ENCODE data around the gene LRRC75A.
A peak's percentile ranks its signal among the peaks of the same experiment; 100 is the strongest.
"Not testable (repeated sequence)": the region's sequence is repeated elsewhere in the genome, so short reads cannot be mapped to it uniquely, and the experiment has no call there.

The LRRC75A gene

DNA sequence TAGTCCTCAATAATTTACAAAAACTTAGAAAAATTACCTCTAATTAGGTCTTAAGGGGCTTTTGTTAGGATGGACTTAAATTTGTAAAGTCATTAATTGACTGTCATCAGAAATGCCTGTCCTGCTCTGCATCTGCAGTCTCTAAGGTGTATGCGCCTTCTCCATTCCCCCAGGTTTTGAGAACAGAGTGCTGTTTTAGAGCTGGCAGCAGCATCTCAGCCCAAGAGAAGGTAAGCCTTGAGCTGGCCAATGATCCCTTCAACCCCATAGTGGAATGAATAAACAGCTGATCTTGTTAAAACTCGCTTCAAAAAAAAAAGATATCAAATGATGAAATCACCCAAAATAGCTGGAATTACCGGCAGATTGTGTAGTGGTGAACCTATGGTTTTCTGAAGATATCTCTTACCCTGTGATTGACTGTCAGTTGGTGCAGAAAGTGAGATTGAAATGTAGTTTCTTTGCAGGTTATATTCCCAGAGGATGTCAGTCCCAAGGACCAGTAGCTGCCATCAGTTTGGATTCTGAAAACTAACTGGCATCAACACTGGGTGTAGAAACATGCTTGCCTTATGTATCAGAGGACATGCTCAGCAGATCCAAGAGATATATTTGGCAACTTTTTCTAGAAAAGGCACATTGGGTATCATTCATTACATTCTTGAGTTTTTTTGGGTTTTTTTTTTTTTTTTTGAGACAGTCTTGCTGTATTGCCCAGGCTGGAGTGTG is 50.9 kb downstream of the LRRC75A start:
- Histone ChIP-seq H3K36me3 (ENCODE audit: insufficient read depth, low read length) (peaks cover 69% of the 10 kb centered on the region), H3K79me2 (ENCODE audit: insufficient read depth, low read length) (peaks cover 24% of the 10 kb centered on the region), H3K4me1 (ENCODE audit: insufficient read depth, low read length, severe bottlenecking) (peaks cover 39% of the 10 kb centered on the region), H3K27ac (ENCODE audit: low read depth, low read length, poor library complexity, severe bottlenecking) (peak overlapping the region; percentile 79), H3K27me3 (ENCODE audit: insufficient read depth, low read length) (no peaks in the 10 kb centered on the region), H3K4me3 (ENCODE audit: low read depth, low read length, poor library complexity, severe bottlenecking) (peak overlapping the region; percentile 93), H2AFZ (ENCODE audit: low read length) (no peak overlapping the region), H3K4me2 (ENCODE audit: low read length) (peak overlapping the region; percentile 67), H3F3A (ENCODE audit: insufficient read depth, low read length) (no peaks in the 10 kb centered on the region), H3K9me2 (ENCODE audit: low read depth, low read length) (no peaks in the 10 kb centered on the region), H4K20me1 (ENCODE audit: insufficient read depth, low read length) (no peaks in the 10 kb centered on the region), H3K9me3 (ENCODE audit: low read length) (no peaks in the 10 kb centered on the region), H3K9ac (ENCODE audit: low read length) (peak overlapping the region; percentile 97)
- no peak for TF ChIP-seq CTCF (IDR thresholded peaks at IDR 0.05; ENCODE audit: low read length)
- TF ChIP-seq EZH2 (IDR thresholded peaks at IDR 0.05; ENCODE audit: borderline replicate concordance, low read length), result no peak

DNA sequence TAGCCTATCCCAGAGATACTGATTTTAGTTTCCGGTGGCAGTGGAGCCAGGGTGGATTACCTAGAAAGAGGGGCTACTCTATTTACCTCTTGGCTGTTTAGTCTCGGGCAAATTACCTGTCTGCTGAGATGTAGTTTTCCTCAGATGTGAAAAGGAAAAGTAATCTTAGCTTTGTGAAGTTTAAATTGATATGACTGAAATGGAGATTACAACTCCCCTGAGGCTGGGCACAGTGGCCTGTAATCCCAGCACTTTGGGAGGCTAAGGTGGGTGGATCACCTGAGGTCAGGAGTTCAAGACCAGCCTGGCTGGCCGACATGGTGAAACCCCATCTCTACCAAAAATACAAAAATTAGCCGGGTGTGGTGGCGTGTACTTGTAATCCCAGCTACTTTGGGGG is 51.6 kb downstream of the LRRC75A start:
- not testable (repeated sequence) for H2AFZ ChIP-seq (ENCODE audit: low read length); H3K27me3 ChIP-seq (ENCODE audit: insufficient read depth, low read length); H3K9me2 ChIP-seq (ENCODE audit: low read depth, low read length); H4K20me1 ChIP-seq (ENCODE audit: insufficient read depth, low read length); H3K9me3 ChIP-seq (ENCODE audit: low read length); H3F3A ChIP-seq (ENCODE audit: insufficient read depth, low read length)
- Histone ChIP-seq H3K4me2 (ENCODE audit: low read length) (peak overlapping the region; percentile 67), H3K4me1 (ENCODE audit: insufficient read depth, low read length, severe bottlenecking) (peaks cover 39% of the 10 kb centered on the region), H3K27ac (ENCODE audit: low read depth, low read length, poor library complexity, severe bottlenecking) (peak overlapping the region; percentile 79), H3K36me3 (ENCODE audit: insufficient read depth, low read length) (peaks cover 61% of the 10 kb centered on the region), H3K9ac (ENCODE audit: low read length) (peak overlapping the region; percentile 97), H3K79me2 (ENCODE audit: insufficient read depth, low read length) (peaks cover 24% of the 10 kb centered on the region), H3K4me3 (ENCODE audit: low read depth, low read length, poor library complexity, severe bottlenecking) (peak overlapping the region; percentile 93)

GRCh38 chr17:16439811-16440351 is 52.1 kb downstream of the LRRC75A start:
- H3K79me2 ChIP-seq (ENCODE audit: insufficient read depth, low read length), result peaks cover 24% of the 10 kb centered on the region

More at GRCh38 chr17:16439811-16440351, 52.1 kb downstream of the LRRC75A start:
- no peaks in the 10 kb centered on the region for H4K20me1 ChIP-seq (ENCODE audit: insufficient read depth, low read length)
- H3K9me3 ChIP-seq (ENCODE audit: low read length), result no peaks in the 10 kb centered on the region
- H3K36me3 ChIP-seq (ENCODE audit: insufficient read depth, low read length), result peaks cover 60% of the 10 kb centered on the region
- no peaks in the 10 kb centered on the region for H3F3A ChIP-seq (ENCODE audit: insufficient read depth, low read length)
- H2AFZ ChIP-seq (ENCODE audit: low read length), result no peak overlapping the region
- peaks cover 44% of the 10 kb centered on the region for H3K4me1 ChIP-seq (ENCODE audit: insufficient read depth, low read length, severe bottlenecking)
- peak overlapping the region; percentile 79 for H3K27ac ChIP-seq (ENCODE audit: low read depth, low read length, poor library complexity, severe bottlenecking)
- no peaks in the 10 kb centered on the region for H3K9me2 ChIP-seq (ENCODE audit: low read depth, low read length)
- TF ChIP-seq CTCF (IDR thresholded peaks at IDR 0.05; ENCODE audit: low read length), result no peak
- no peak for TF ChIP-seq EZH2 (IDR thresholded peaks at IDR 0.05; ENCODE audit: borderline replicate concordance, low read length)
- peak overlapping the region; percentile 93 for H3K4me3 ChIP-seq (ENCODE audit: low read depth, low read length, poor library complexity, severe bottlenecking)
- no peaks in the 10 kb centered on the region for H3K27me3 ChIP-seq (ENCODE audit: insufficient read depth, low read length)
- peak overlapping the region; percentile 67 for H3K4me2 ChIP-seq (ENCODE audit: low read length)
- H3K9ac ChIP-seq (ENCODE audit: low read length), result peak overlapping the region; percentile 97
